GM19328 (cell line): Measurements from ENCODE around the gene HTR4.

Experiments used
- ATAC-seq: cut with Tn5 transposase; IDR thresholded peaks from one replicate; pipeline ENCODE4 v1.9.1; 2021; ENCODE audit warnings: mild to moderate bottlenecking, moderate library complexity; ENCODE audit not compliant: unreplicated experiment

HTR4 gene

DNA sequence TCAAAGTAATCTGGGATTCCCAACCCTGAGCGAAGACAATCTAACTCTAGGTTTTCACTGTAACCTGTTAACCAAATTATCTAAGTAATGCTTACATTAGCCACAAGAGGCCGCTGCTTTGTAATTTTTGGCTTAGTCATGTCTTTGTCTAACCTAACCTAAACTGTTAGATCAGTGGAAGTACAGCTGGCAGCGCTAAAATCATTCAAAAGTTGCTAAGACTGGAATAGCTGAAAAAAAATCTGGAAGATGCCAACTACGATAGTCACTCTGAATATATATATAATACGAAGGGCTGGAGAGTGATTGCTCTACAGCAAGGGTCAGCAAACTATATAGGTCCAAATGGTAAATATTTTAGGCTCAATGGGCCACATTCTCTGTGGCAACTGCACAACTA is 210.3 kb downstream of the HTR4 start:
- peak; percentile 74 for ATAC-seq

DNA sequence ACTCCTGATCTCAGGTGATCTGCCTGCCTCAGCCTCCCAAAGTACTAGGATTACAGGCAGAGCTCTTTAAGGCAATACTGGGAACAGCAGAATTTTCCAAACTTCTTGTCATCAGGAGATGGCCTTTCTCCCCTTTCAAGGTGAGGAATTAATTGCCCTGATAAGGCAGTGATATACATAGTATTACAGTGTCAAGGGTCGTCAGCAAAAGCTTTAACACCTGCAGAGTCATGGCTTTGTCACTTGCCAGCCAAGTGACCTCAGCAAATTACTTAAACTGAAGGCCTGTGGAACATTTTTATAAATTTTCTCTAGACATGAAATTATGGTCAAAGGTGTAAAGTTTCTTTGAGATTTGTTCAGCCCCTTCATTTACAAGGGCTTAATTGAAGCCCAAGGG is 211.1 kb downstream of the HTR4 start:
- ATAC-seq = no peak

DNA sequence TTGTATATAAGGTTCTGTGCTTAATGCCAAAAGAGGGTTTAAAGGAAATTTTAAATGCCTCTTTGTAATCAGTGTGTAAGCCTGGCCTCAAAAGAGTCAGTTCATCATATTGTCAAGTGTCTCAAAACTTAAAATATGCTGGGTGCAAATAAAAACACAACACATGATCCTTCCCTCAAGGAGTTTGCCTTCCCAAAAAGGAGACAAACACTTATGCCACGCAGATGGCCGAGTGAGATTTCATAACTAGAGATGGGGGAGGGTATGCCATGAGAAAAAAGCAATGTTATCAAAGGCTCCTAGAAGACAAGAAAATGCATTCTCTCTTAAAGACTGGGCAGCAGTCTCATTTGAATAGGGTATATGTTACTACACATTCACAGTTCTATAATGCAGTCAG is 215.4 kb downstream of the HTR4 start:
- no peak for ATAC-seq

DNA sequence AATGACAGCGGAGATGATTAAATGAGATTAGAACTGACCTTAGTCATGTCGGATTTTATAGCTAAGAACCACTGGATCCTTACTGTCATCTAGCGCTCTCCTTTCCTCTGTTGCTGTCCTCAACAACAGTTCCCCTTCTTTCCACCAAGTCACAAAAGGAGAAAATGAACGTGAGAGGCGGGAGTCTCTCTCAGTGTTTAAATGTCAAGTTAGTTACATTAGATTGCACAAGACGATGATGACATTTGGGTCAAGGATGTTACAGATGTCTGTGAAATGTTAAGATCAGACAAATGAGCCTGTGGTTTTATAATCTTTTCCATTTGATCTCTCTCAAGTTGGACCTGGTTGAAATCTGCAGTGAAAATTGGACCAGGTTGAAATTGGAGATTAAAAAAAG is 217.1 kb downstream of the HTR4 start:
- ATAC-seq = no peak

DNA sequence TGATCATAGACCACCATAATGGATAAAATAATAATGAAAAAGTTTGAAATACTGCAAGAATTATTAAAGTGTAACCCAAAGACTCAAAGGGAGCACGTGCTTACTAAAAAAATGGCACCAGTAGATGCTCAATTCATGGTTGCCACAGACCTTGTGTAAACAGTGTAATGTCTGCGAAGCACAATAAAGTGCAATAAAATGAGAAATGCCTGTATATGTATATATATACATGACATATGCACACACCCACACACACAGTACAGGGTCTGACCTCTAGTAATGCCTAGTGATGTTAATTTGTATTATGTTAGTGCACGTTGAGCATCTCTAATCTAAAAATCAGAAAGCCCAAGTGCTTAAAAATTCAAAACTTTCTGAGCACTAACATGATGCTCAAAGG is 218.3 kb downstream of the HTR4 start:
- no peak for ATAC-seq

DNA sequence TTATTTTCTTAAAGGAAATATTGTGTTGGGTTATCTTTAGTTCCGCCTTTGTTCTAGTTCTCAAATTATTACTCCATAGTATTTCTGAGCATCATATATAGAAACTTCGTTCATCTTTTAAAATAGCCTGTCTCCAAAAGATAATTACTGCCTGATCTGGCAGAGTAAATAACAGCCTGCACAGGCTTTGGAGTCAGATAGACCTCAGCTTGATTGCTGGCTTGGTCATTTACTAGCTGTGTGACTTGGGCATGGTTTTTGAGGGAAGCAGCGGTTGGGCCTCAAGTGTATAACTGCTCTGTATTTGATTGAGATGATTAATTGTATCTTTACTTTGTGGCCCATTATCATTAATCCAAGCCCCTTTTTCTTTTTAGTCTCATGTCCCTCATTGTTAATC is 220.5 kb downstream of the HTR4 start:
- ATAC-seq = no peak
